ENCODE results near the gene IL12B. TPM values are rescaled to one million over a fixed set of nuclear protein-coding genes. Genes with fewer than 3 reads are reported as not detected.
A peak's percentile ranks its signal among the peaks of the same experiment; 100 is the strongest.

The IL12B gene
- total and polyA plus RNA-seq, 9 donors = 0.04 to 0.09 TPM; not detected in 7

DNA sequence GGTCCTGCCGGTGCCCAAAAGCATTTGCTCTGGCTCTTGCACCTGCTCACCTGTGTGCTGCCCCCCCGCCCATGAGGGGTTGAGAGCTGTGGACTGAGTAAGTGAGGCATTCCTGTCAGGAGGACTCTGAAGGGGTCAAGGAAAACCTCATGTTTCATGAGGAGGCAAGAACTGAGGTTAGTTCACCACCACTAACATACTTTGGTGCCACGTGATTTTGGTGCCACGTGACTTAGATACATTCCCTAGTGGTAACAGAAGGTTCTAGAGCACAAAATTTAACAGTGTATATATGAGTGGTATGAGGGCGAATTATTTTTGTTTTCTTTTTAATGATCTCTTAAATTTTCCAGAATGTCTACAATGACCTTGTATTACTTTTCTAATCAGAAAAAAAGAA is 6.3 kb upstream of the IL12B start:
- no peaks in the 10 kb centered on the region for H3K9me3 ChIP-seq (replicated peaks; ENCODE audit: control insufficient read depth, low read depth, low read length)
- no peaks in the 10 kb centered on the region for H3K36me3 ChIP-seq (ENCODE audit: control insufficient read depth, insufficient read depth, low read length)
- H3K27me3 ChIP-seq (ENCODE audit: control insufficient read depth, insufficient read depth, low read length) = peaks cover 1% of the 10 kb centered on the region
- H3K27ac ChIP-seq (ENCODE audit: low read length) = no peak overlapping the region
- DNase-seq = no peak
- H3K4me3 ChIP-seq (ENCODE audit: low read length) = no peak overlapping the region
- WGBS (ENCODE audit: insufficient coverage) = 70% methylated on average over 2 of the region's 5 CpGs
- peaks cover 2% of the 10 kb centered on the region for H3K4me1 ChIP-seq (ENCODE audit: control insufficient read depth, insufficient read depth, low read length)

DNA sequence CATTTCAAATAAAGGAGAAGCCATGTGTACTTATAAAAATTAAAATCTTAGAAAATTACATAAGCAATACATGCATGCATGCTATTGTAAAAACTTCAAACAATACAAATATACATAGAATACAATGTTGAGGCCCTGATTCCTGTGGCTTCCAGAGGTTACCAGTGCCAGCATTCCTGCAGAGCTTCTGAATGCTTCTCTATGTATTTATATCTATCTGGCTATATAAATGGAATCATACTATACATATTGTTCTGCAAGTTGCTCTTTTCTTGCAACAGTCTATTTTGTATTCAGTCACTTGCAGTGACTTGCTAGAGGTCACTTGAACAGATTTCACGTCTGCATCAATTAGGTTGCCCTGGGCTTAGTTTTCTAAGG is 3.2 kb upstream of the IL12B start:
- Histone ChIP-seq H3K36me3 (ENCODE audit: control insufficient read depth, insufficient read depth, low read length) (no peaks in the 10 kb centered on the region), H3K4me3 (ENCODE audit: low read length) (no peak overlapping the region), H3K9me3 (replicated peaks; ENCODE audit: control insufficient read depth, low read depth, low read length) (no peaks in the 10 kb centered on the region), H3K27ac (ENCODE audit: low read length) (no peak overlapping the region), H3K4me1 (ENCODE audit: control insufficient read depth, insufficient read depth, low read length) (peaks cover 7% of the 10 kb centered on the region), H3K27me3 (ENCODE audit: control insufficient read depth, insufficient read depth, low read length) (peaks cover 14% of the 10 kb centered on the region)
- WGBS (ENCODE audit: insufficient coverage) = no CpG with 5 or more reads among the region's 1 CpG
- no peak for DNase-seq

DNA sequence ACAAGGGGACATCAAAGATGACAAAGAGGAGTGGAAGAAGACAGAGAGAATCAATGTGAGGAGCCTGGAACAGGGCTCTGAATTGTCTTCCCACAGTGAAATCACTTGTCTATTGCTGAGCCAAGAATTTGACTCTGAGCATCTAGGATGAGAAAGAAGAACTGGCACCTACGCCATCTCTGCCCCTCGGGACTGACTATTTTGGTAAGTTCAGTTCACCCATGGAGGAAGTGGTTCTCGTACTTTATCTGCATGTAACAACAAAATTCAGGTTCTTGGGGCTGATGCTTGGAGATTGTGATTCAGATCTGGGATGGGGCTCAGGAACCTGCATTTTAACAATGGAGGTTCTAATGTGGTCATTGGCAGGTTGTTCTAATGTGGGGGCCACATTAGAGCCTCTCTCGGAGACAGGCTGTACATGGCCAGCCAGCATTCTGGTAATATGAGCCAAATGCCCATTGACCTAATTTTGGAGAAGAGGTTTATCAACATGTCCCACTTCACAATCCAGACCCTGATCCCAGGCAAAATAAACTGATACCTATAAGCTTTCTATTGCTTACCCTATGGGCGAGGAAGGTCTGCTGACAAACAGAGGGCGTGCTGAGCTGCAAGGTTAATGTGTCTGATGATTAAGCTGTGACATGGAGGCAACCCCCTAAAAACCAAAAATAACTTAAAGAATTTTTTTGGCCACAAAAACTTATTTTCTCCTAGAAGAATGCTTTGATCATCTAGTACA is 2.7 kb upstream of the IL12B start:
- Histone ChIP-seq H3K4me3 (ENCODE audit: low read length) (no peak overlapping the region), H3K9me3 (replicated peaks; ENCODE audit: control insufficient read depth, low read depth, low read length) (no peaks in the 10 kb centered on the region), H3K36me3 (ENCODE audit: control insufficient read depth, insufficient read depth, low read length) (no peaks in the 10 kb centered on the region), H3K27ac (ENCODE audit: low read length) (no peak overlapping the region), H3K4me1 (ENCODE audit: control insufficient read depth, insufficient read depth, low read length) (peaks cover 7% of the 10 kb centered on the region), H3K27me3 (ENCODE audit: control insufficient read depth, insufficient read depth, low read length) (peaks cover 16% of the 10 kb centered on the region)
- peak; percentile 17 for DNase-seq
- 100% methylated on average over 1 of the region's 6 CpGs for WGBS (ENCODE audit: insufficient coverage)

DNA sequence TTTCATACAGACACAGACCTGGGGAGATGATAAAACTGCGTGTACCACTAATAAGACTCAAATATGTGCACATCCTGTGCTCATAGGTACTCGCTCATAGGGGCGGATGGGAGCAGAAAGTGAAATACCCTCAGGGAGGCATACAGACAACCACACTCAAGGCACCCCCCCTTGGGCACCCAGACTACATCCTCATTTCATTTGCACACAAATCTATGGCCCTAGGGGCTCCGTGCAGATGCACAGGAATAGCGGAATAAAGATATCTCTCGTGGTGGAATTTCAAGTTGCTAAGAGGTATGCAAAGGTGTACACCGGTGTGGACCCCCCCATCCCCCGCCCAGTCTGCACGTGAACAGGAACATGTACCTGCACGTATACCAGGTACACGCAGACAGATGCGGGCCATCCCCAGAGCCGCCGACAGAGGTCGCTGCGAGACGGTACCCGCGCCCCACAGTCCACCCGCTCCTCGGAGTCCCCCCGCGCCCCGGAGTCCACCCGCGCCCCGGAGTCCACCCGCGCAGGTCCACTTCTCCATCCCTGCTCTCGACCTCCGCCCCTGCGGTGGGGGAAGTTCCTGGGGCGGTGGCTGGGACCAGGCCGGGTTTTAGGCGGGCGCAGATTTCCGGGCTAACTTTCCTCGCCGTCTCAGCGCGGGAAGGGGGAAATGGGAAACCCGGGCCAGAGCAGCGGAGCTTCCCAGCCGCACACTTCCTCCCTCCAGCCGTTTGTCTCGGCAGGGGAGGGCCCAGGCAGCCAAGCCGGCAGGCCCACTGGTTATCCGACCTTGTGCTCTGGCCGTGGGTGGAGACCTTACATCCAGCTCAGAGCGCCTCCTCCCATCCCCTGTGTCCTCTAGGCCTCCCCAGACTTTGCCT is 1.0 kb upstream of the IL12B start:
- peaks cover 16% of the 10 kb centered on the region for H3K27me3 ChIP-seq (ENCODE audit: control insufficient read depth, insufficient read depth, low read length)
- H3K36me3 ChIP-seq (ENCODE audit: control insufficient read depth, insufficient read depth, low read length) = no peaks in the 10 kb centered on the region
- peaks cover 7% of the 10 kb centered on the region for H3K4me1 ChIP-seq (ENCODE audit: control insufficient read depth, insufficient read depth, low read length)
- H3K4me3 ChIP-seq (ENCODE audit: low read length) = peak overlapping the region; percentile 41
- no peaks in the 10 kb centered on the region for H3K9me3 ChIP-seq (replicated peaks; ENCODE audit: control insufficient read depth, low read depth, low read length)
- WGBS (ENCODE audit: insufficient coverage) = 1% methylated on average over 39 of the region's 50 CpGs
- no peak overlapping the region for H3K27ac ChIP-seq (ENCODE audit: low read length)
- DNase-seq = peak; percentile 56

- WGBS (ENCODE audit: insufficient coverage) = 44% methylated on average over 3 of the region's 4 CpGs
- no peak overlapping the region for H3K27ac ChIP-seq (ENCODE audit: low read length)
- no peak for DNase-seq
- peaks cover 4% of the 10 kb centered on the region for H3K27me3 ChIP-seq (ENCODE audit: control insufficient read depth, insufficient read depth, low read length)
- H3K4me3 ChIP-seq (ENCODE audit: low read length) = no peak overlapping the region
- no peaks in the 10 kb centered on the region for H3K4me1 ChIP-seq (ENCODE audit: control insufficient read depth, insufficient read depth, low read length)
- H3K9me3 ChIP-seq (replicated peaks; ENCODE audit: control insufficient read depth, low read depth, low read length) = no peaks in the 10 kb centered on the region
- H3K36me3 ChIP-seq (ENCODE audit: control insufficient read depth, insufficient read depth, low read length) = no peaks in the 10 kb centered on the region
Measured at GRCh38 chr5:159324986-159325385, 5.3 kb downstream of the IL12B start.

GRCh38 chr5:159324102-159324755 is 6.1 kb downstream of the IL12B start:
- H3K27me3 ChIP-seq (ENCODE audit: control insufficient read depth, insufficient read depth, low read length) = peaks cover 4% of the 10 kb centered on the region
- 58% methylated on average over 2 of the region's 3 CpGs for WGBS (ENCODE audit: insufficient coverage)
- H3K4me3 ChIP-seq (ENCODE audit: low read length) = no peak overlapping the region
- H3K27ac ChIP-seq (ENCODE audit: low read length) = no peak overlapping the region
- H3K4me1 ChIP-seq (ENCODE audit: control insufficient read depth, insufficient read depth, low read length) = no peaks in the 10 kb centered on the region
- no peaks in the 10 kb centered on the region for H3K36me3 ChIP-seq (ENCODE audit: control insufficient read depth, insufficient read depth, low read length)
- no peak for DNase-seq
- no peaks in the 10 kb centered on the region for H3K9me3 ChIP-seq (replicated peaks; ENCODE audit: control insufficient read depth, low read depth, low read length)

GRCh38 chr5:159322180-159322579 is 8.1 kb downstream of the IL12B start:
- no peak for DNase-seq
- no peaks in the 10 kb centered on the region for H3K4me1 ChIP-seq (ENCODE audit: control insufficient read depth, insufficient read depth, low read length)
- no peak overlapping the region for H3K27ac ChIP-seq (ENCODE audit: low read length)
- 72% methylated on average over 2 of the region's 6 CpGs for WGBS (ENCODE audit: insufficient coverage)
- no peak overlapping the region for H3K4me3 ChIP-seq (ENCODE audit: low read length)
- no peaks in the 10 kb centered on the region for H3K9me3 ChIP-seq (replicated peaks; ENCODE audit: control insufficient read depth, low read depth, low read length)
- no peaks in the 10 kb centered on the region for H3K36me3 ChIP-seq (ENCODE audit: control insufficient read depth, insufficient read depth, low read length)
- H3K27me3 ChIP-seq (ENCODE audit: control insufficient read depth, insufficient read depth, low read length) = peaks cover 2% of the 10 kb centered on the region

DNA sequence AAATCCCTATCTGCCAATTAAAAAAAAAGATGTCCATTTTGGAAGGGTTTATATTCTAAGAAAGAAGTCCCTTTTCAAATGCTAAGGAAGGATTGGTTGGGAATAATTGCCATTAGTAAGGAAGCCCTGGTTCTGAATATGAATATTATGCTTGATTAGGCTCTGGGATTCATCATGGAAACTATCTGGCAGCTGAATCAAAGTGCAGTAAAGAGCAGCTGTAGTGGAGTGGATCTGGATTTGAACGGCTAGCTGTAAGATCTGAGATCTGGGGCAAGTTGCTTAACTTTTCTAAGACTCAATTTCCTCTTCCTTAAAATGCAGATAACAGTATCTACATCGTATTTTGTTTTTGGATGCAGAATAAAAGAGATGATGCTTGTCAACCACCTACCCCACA is 10.5 kb downstream of the IL12B start:
- Histone ChIP-seq H3K4me1 (ENCODE audit: control insufficient read depth, insufficient read depth, low read length) (no peaks in the 10 kb centered on the region), H3K4me3 (ENCODE audit: low read length) (no peak overlapping the region), H3K27ac (ENCODE audit: low read length) (no peak overlapping the region), H3K36me3 (ENCODE audit: control insufficient read depth, insufficient read depth, low read length) (no peaks in the 10 kb centered on the region), H3K27me3 (ENCODE audit: control insufficient read depth, insufficient read depth, low read length) (peaks cover 2% of the 10 kb centered on the region), H3K9me3 (replicated peaks; ENCODE audit: control insufficient read depth, low read depth, low read length) (no peaks in the 10 kb centered on the region)
- DNase-seq = no peak
- no CpG with 5 or more reads among the region's 2 CpGs for WGBS (ENCODE audit: insufficient coverage)

- no peak overlapping the region for H3K27ac ChIP-seq (ENCODE audit: low read length)
- no peak for DNase-seq
- no peak overlapping the region for H3K4me3 ChIP-seq (ENCODE audit: low read length)
- no peaks in the 10 kb centered on the region for H3K4me1 ChIP-seq (ENCODE audit: control insufficient read depth, insufficient read depth, low read length)
- H3K27me3 ChIP-seq (ENCODE audit: control insufficient read depth, insufficient read depth, low read length) = peaks cover 2% of the 10 kb centered on the region
- no peaks in the 10 kb centered on the region for H3K36me3 ChIP-seq (ENCODE audit: control insufficient read depth, insufficient read depth, low read length)
- 45% methylated on average over 2 of the region's 3 CpGs for WGBS (ENCODE audit: insufficient coverage)
- H3K9me3 ChIP-seq (replicated peaks; ENCODE audit: control insufficient read depth, low read depth, low read length) = no peaks in the 10 kb centered on the region
Measured at GRCh38 chr5:159319363-159319762, 10.9 kb downstream of the IL12B start.

DNA sequence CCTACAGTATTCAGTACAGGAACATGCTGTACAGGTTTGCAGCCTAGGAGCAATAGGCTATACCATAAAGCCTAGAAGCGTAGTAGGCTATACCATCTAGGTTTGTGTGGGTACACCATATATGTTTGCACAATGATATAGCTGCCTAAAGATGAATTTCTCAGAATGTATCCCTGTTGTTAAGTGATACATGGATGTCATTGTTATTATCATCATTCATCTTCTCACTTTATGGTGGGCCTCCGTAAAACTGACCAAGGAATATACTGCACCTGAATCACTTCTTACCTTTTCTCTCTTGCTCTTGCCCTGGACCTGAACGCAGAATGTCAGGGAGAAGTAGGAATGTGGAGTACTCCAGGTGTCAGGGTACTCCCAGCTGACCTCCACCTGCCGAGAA is 11.8 kb downstream of the IL12B start:
- DNase-seq = no peak
- Histone ChIP-seq H3K27me3 (ENCODE audit: control insufficient read depth, insufficient read depth, low read length) (peaks cover 2% of the 10 kb centered on the region), H3K4me3 (ENCODE audit: low read length) (no peak overlapping the region), H3K27ac (ENCODE audit: low read length) (no peak overlapping the region), H3K4me1 (ENCODE audit: control insufficient read depth, insufficient read depth, low read length) (no peaks in the 10 kb centered on the region), H3K36me3 (ENCODE audit: control insufficient read depth, insufficient read depth, low read length) (no peaks in the 10 kb centered on the region), H3K9me3 (replicated peaks; ENCODE audit: control insufficient read depth, low read depth, low read length) (no peaks in the 10 kb centered on the region)
- 57% methylated on average over 1 of the region's 4 CpGs for WGBS (ENCODE audit: insufficient coverage)
